Natural killer cell (primary cell): Measurements from ENCODE around the gene VPS9D1. TPM values are rescaled to one million over a fixed set of nuclear protein-coding genes. Genes with fewer than 3 reads are reported as not detected.
A peak's percentile ranks its signal among the peaks of the same experiment; 100 is the strongest.
"Not testable (repeated sequence)": the region's sequence is repeated elsewhere in the genome, so short reads cannot be mapped to it uniquely, and the experiment has no call there.

ENCODE experiments used
- ATAC-seq, 3 donors: fragments of 150-1000 bp in 2 of 3; fragments of 200-7000 bp in 1 of 3; cut with Tn5 transposase; 1 replicate in 1 of 3; 2 replicates in 2 of 3; pipeline ENCODE4 v1.10.0; 2021; ENCODE audit warnings: mild to moderate bottlenecking in 2 of 3, moderate library complexity in 2 of 3
- DNase-seq, 2 donors: peaks; one replicate each; pipeline versions ENCODE4 v3.0.0 to v3.0.0-alpha.2; 2013 to 2021; ENCODE audit warnings: mixed read lengths in 1 of 2
- H3K27ac ChIP-seq: one replicate; pipeline ENCODE4 v1.5.1; 2013; ENCODE audit warnings: mild to moderate bottlenecking, low read length
- H3K27me3 ChIP-seq: one replicate; pipeline ENCODE4 v1.6.1; 2013; ENCODE audit warnings: low read length; ENCODE audit not compliant: control insufficient read depth, insufficient read depth
- H3K36me3 ChIP-seq: one replicate; pipeline ENCODE4 v1.6.1; 2013; ENCODE audit warnings: low read length; ENCODE audit not compliant: control insufficient read depth, insufficient read depth
- H3K4me1 ChIP-seq: one replicate; pipeline ENCODE4 v1.6.1; 2013; ENCODE audit warnings: low read length; ENCODE audit not compliant: control insufficient read depth, insufficient read depth
- H3K4me3 ChIP-seq: one replicate; pipeline ENCODE4 v1.5.1; 2013; ENCODE audit warnings: low read length
- H3K9me3 ChIP-seq: one replicate; pipeline ENCODE4 v1.6.1; 2013; ENCODE audit warnings: low read length; ENCODE audit not compliant: control insufficient read depth, insufficient read depth
- H3K27ac Mint-ChIP-seq, 2 donors: one replicate each; pipeline ENCODE4 v1.8.0; 2022; ENCODE audit warnings: mild to moderate bottlenecking in 2 of 2, mixed read lengths in 2 of 2, moderate library complexity in 1 of 2
- H3K27me3 Mint-ChIP-seq, 2 donors: one replicate each; pipeline ENCODE4 v1.8.0; 2022; ENCODE audit warnings: low read depth in 2 of 2, mixed read lengths in 2 of 2
- H3K36me3 Mint-ChIP-seq: one replicate; pipeline ENCODE4 v1.8.0; 2022; ENCODE audit warnings: mixed read lengths
- H3K4me1 Mint-ChIP-seq, 2 donors: one replicate each; pipeline ENCODE4 v1.8.0; 2022; ENCODE audit warnings: mixed read lengths in 2 of 2
- H3K4me3 Mint-ChIP-seq: one replicate; pipeline ENCODE4 v1.8.0; 2022; ENCODE audit warnings: mild to moderate bottlenecking, moderate library complexity, mixed read lengths
- H3K9me3 Mint-ChIP-seq, 2 donors: one replicate each; pipeline ENCODE4 v1.8.0; 2022; ENCODE audit warnings: mixed read lengths in 2 of 2
- CTCF ChIP-seq: fragments of 200-600 bp; IDR thresholded peaks from one replicate; pipeline ENCODE4 v1.8.0; 2022; ENCODE audit warnings: antibody characterized with exemption
- WGBS: methylation state at CpG from one replicate; pipeline ENCODE4 v1.1.7; 2013; ENCODE audit warnings: missing lambda C conversion rate; ENCODE audit not compliant: insufficient coverage; 5-methylcytosine and 5-hydroxymethylcytosine counted together
- intact Hi-C: fragments of 100-400 bp; cut with micrococcal nuclease; formaldehyde crosslinking; loops from one replicate; pipeline ENCODE4 v1.14.2; 2022
- total RNA-seq, 4 donors: library from RNA; stranded (reverse); fragments of 120-200 nt in 1 of 4; gene quantifications; one replicate each; pipeline versions ENCODE4 v1.2.3 to v1.2.4, GENCODE V29; 2013 to 2022

Gene VPS9D1
- total RNA-seq, 3 donors from 2014 or later (not counting 1 experiment from before 2014, with no cell fraction given) = 31.7 to 43.0 (median 35.4) TPM

GRCh38 chr16:89668790-89669158, 51.9 kb downstream of the VPS9D1 start:
- Histone ChIP-seq H3K4me1 (no peaks in the 10 kb centered on the region), H3K9me3 (no peaks in the 10 kb centered on the region), H3K36me3 (no peaks in the 10 kb centered on the region), H3K4me3 (no peak overlapping the region), H3K27me3 (no peaks in the 10 kb centered on the region), H3K27ac (no peak overlapping the region)
- Mint-ChIP-seq H3K4me1 (no peaks in the 10 kb centered on the region), H3K4me3 (no peak overlapping the region), H3K9me3 (no peaks in the 10 kb centered on the region), H3K36me3 (no peaks in the 10 kb centered on the region), H3K27me3 (no peaks in the 10 kb centered on the region), H3K27ac (no peak overlapping the region)
- 66% methylated on average over 5 of the region's 5 CpGs for WGBS
- ATAC-seq (no peak), DNase-seq (no peak)
- no peak for TF ChIP-seq CTCF
- intact Hi-C loops = no loop called here

GRCh38 chr16:89667633-89668032, 53.1 kb downstream of the VPS9D1 start:
- Mint-ChIP-seq H3K36me3 (no peaks in the 10 kb centered on the region), H3K9me3 (no peaks in the 10 kb centered on the region), H3K4me1 (no peaks in the 10 kb centered on the region), H3K27ac (no peak overlapping the region), H3K4me3 (no peak overlapping the region), H3K27me3 (no peaks in the 10 kb centered on the region)
- Histone ChIP-seq H3K9me3 (no peaks in the 10 kb centered on the region), H3K4me3 (no peak overlapping the region), H3K27ac (no peak overlapping the region), H3K36me3 (no peaks in the 10 kb centered on the region), H3K4me1 (no peaks in the 10 kb centered on the region), H3K27me3 (no peaks in the 10 kb centered on the region)
- DNase-seq = no peak
- TF ChIP-seq CTCF = no peak
- intact Hi-C loops = no loop called here
- WGBS = 83% methylated on average over 9 of the region's 9 CpGs
- no peak for ATAC-seq

- ATAC-seq, intact Hi-C loops, H3K27ac ChIP-seq, H3K4me1 ChIP-seq, H3K4me1 Mint-ChIP-seq, H3K9me3 Mint-ChIP-seq, H3K9me3 ChIP-seq, H3K36me3 ChIP-seq, H3K27ac Mint-ChIP-seq, H3K4me3 Mint-ChIP-seq, H3K27me3 ChIP-seq, H3K27me3 Mint-ChIP-seq, H3K36me3 Mint-ChIP-seq, H3K4me3 ChIP-seq: not testable (repeated sequence)
- peak in 1 of 2 donors; percentile 40 for DNase-seq
- 86% methylated on average over 5 of the region's 7 CpGs for WGBS
These were observed 53.7 kb downstream of the VPS9D1 start for GRCh38 chr16:89667000-89667399.

GRCh38 chr16:89664238-89664637, 56.5 kb downstream of the VPS9D1 start:
- H3K4me1 Mint-ChIP-seq, H3K4me3 Mint-ChIP-seq, H3K36me3 Mint-ChIP-seq, DNase-seq, H3K27ac Mint-ChIP-seq, H3K27ac ChIP-seq, H3K4me1 ChIP-seq, intact Hi-C loops, H3K36me3 ChIP-seq, H3K9me3 Mint-ChIP-seq, H3K4me3 ChIP-seq, H3K27me3 Mint-ChIP-seq, ATAC-seq, H3K27me3 ChIP-seq, H3K9me3 ChIP-seq: not testable (repeated sequence)
- 93% methylated on average over 9 of the region's 11 CpGs for WGBS

- H3K4me3 Mint-ChIP-seq = peak overlapping the region; percentile 7
- TF ChIP-seq CTCF = no peak
- no peak overlapping the region for H3K27ac Mint-ChIP-seq
- H3K4me1 Mint-ChIP-seq = peaks cover 15 to 22% of the 10 kb centered on the region in 2 donors
- 97% methylated on average over 8 of the region's 9 CpGs for WGBS
- no peak for ATAC-seq
- H3K9me3 Mint-ChIP-seq = no peaks in the 10 kb centered on the region
- H3K9me3 ChIP-seq = no peaks in the 10 kb centered on the region
- no peaks in the 10 kb centered on the region for H3K27me3 ChIP-seq
- no peak overlapping the region for H3K27ac ChIP-seq
- peaks cover 24% of the 10 kb centered on the region for H3K4me1 ChIP-seq
- no peaks in the 10 kb centered on the region for H3K36me3 Mint-ChIP-seq
- no peaks in the 10 kb centered on the region for H3K27me3 Mint-ChIP-seq
- no peak overlapping the region for H3K4me3 ChIP-seq
- H3K36me3 ChIP-seq = no peaks in the 10 kb centered on the region
- intact Hi-C loops = no loop called here
- no peak for DNase-seq
These were observed 59.5 kb downstream of the VPS9D1 start for GRCh38 chr16:89661215-89661614.
